Activated CD8-positive, alpha-beta memory T cell treated with anti-CD3 and anti-CD28 coated beads, Interleukin-2, amount 10 ng/mL, durations not matched to agents 7 days and 5 days (primary cell): Measurements from ENCODE around the gene AKT1S1. TPM values are rescaled to one million over a fixed set of nuclear protein-coding genes. Genes with fewer than 3 reads are reported as not detected.

Experiments
- ATAC-seq: fragments of 150-1000 bp; cut with Tn5 transposase; one replicate; pipeline ENCODE4 v1.10.0; 2021; ENCODE audit warnings: moderate library complexity
- CTCF ChIA-PET: fragments of 350-600 bp; sonication (Branson Sonifier 250); formaldehyde crosslinking; loops from one replicate; lab custom pipeline; 2021; ENCODE audit warnings: antibody characterized with exemption; lab: Charles Lee
- DNase-seq: peaks from one replicate; pipeline ENCODE4 v3.0.0-alpha.2; 2020
- H3K27ac Mint-ChIP-seq: one replicate; pipeline ENCODE4 v1.8.0; 2021; ENCODE audit warnings: mild to moderate bottlenecking, mixed read lengths
- H3K27me3 Mint-ChIP-seq: one replicate; pipeline ENCODE4 v1.8.0; 2021; ENCODE audit warnings: mixed read lengths
- H3K36me3 Mint-ChIP-seq: one replicate; pipeline ENCODE4 v1.8.0; 2021; ENCODE audit warnings: mild to moderate bottlenecking, mixed read lengths
- H3K4me1 Mint-ChIP-seq: one replicate; pipeline ENCODE4 v1.8.0; 2021; ENCODE audit warnings: mixed read lengths
- H3K4me3 Mint-ChIP-seq: one replicate; pipeline ENCODE4 v1.8.0; 2021; ENCODE audit warnings: mild to moderate bottlenecking, moderate library complexity, mixed read lengths
- H3K9me3 Mint-ChIP-seq: one replicate; pipeline ENCODE4 v1.8.0; 2022; ENCODE audit warnings: low read depth, mixed read lengths
- total RNA-seq, 2 experiments: library from RNA; stranded (reverse); gene quantifications; one replicate each; pipeline ENCODE4 v1.2.3, GENCODE V29; 2021

Gene AKT1S1
- total RNA-seq, 2 experiments from 2014 or later, result 13.4 to 21.2 TPM

- Mint-ChIP-seq H3K36me3 (peaks cover 24% of the 10 kb centered on the region), H3K27me3 (no peaks in the 10 kb centered on the region), H3K27ac (no peak overlapping the region), H3K9me3 (no peaks in the 10 kb centered on the region), H3K4me1 (peaks cover 35% of the 10 kb centered on the region), H3K4me3 (no peak overlapping the region)
- DNase-seq (no peak), ATAC-seq (no peak)
- CTCF ChIA-PET, result interaction anchor here (1.0 to 1.2 kb wide), 2 partner anchors 9 to 13 kb away, joined by 3 to 4 read pairs; partner anchors contain the start of gene PTOV1
These were observed 13.8 kb downstream of the AKT1S1 start for GRCh38 chr19:49863254-49863934.

GRCh38 chr19:49862391-49863253 lies 14.5 kb downstream of the AKT1S1 start:
- CTCF ChIA-PET, result interaction anchor here (1.2 kb wide), 1 partner anchor 12 kb away, joined by 4 read pairs; the partner anchor contains the start of gene PTOV1
- peaks cover 27% of the 10 kb centered on the region for H3K4me1 Mint-ChIP-seq
- no peaks in the 10 kb centered on the region for H3K27me3 Mint-ChIP-seq
- no peak overlapping the region for H3K27ac Mint-ChIP-seq
- ATAC-seq, result no peak
- no peaks in the 10 kb centered on the region for H3K9me3 Mint-ChIP-seq
- no peak overlapping the region for H3K4me3 Mint-ChIP-seq
- peaks cover 24% of the 10 kb centered on the region for H3K36me3 Mint-ChIP-seq
- no peak for DNase-seq

- no peak overlapping the region for H3K27ac Mint-ChIP-seq
- H3K4me3 Mint-ChIP-seq, result no peak overlapping the region
- H3K4me1 Mint-ChIP-seq, result peaks cover 22% of the 10 kb centered on the region
- ATAC-seq (no peak), DNase-seq (no peak)
- no peaks in the 10 kb centered on the region for H3K9me3 Mint-ChIP-seq
- no peaks in the 10 kb centered on the region for H3K27me3 Mint-ChIP-seq
- H3K36me3 Mint-ChIP-seq, result peaks cover 24% of the 10 kb centered on the region
- CTCF ChIA-PET, result interaction anchor here (1.2 kb wide), 1 partner anchor 11 kb away, joined by 4 read pairs; the partner anchor contains the start of gene PTOV1
These were observed 15.4 kb downstream of the AKT1S1 start for GRCh38 chr19:49861541-49862378.

GRCh38 chr19:49861107-49861506 lies 16.0 kb downstream of the AKT1S1 start:
- ATAC-seq (no peak), DNase-seq (no peak)
- CTCF ChIA-PET, result interaction anchor here (1.0 kb wide), 1 partner anchor 11 kb away, joined by 3 read pairs; no protein-coding TSS in a partner anchor
- Mint-ChIP-seq H3K27ac (no peak overlapping the region), H3K9me3 (no peaks in the 10 kb centered on the region), H3K4me3 (no peak overlapping the region), H3K27me3 (no peaks in the 10 kb centered on the region), H3K4me1 (peaks cover 16% of the 10 kb centered on the region), H3K36me3 (peaks cover 22% of the 10 kb centered on the region)

- peaks cover 11% of the 10 kb centered on the region for H3K4me1 Mint-ChIP-seq
These were observed 16.6 kb downstream of the AKT1S1 start for GRCh38 chr19:49860336-49861102.

GRCh38 chr19:49859682-49860335 lies 17.3 kb downstream of the AKT1S1 start:
- Mint-ChIP-seq H3K27ac (no peak overlapping the region), H3K27me3 (no peaks in the 10 kb centered on the region), H3K4me1 (peaks cover 6% of the 10 kb centered on the region), H3K4me3 (no peak overlapping the region), H3K9me3 (no peaks in the 10 kb centered on the region), H3K36me3 (peaks cover 15% of the 10 kb centered on the region)
- CTCF ChIA-PET, result interaction anchor here (1.0 kb wide), 1 partner anchor 9 kb away, joined by 3 read pairs; no protein-coding TSS in a partner anchor
- ATAC-seq (no peak), DNase-seq (no peak)

More at GRCh38 chr19:49860336-49861102, 16.6 kb downstream of the AKT1S1 start:
- no peaks in the 10 kb centered on the region for H3K27me3 Mint-ChIP-seq
- no peaks in the 10 kb centered on the region for H3K9me3 Mint-ChIP-seq
- no peak for ATAC-seq
- no peak overlapping the region for H3K27ac Mint-ChIP-seq
- DNase-seq, result no peak
- no peak overlapping the region for H3K4me3 Mint-ChIP-seq
- peaks cover 18% of the 10 kb centered on the region for H3K36me3 Mint-ChIP-seq
- CTCF ChIA-PET, result interaction anchor here (1.0 kb wide), 1 partner anchor 10 kb away, joined by 3 read pairs; no protein-coding TSS in a partner anchor

GRCh38 chr19:49858088-49858985 lies 18.8 kb downstream of the AKT1S1 start:
- peaks cover 7% of the 10 kb centered on the region for H3K36me3 Mint-ChIP-seq
- CTCF ChIA-PET, result no interaction called here
- H3K9me3 Mint-ChIP-seq, result no peaks in the 10 kb centered on the region
- peaks cover 3% of the 10 kb centered on the region for H3K4me1 Mint-ChIP-seq
- DNase-seq, result no peak
- H3K27ac Mint-ChIP-seq, result no peak overlapping the region
- H3K4me3 Mint-ChIP-seq, result no peak overlapping the region
- no peaks in the 10 kb centered on the region for H3K27me3 Mint-ChIP-seq
- no peak for ATAC-seq

GRCh38 chr19:49857838-49858087 lies 19.4 kb downstream of the AKT1S1 start:
- no peak overlapping the region for H3K27ac Mint-ChIP-seq
- H3K9me3 Mint-ChIP-seq, result no peaks in the 10 kb centered on the region
- peaks cover under 1% of the 10 kb centered on the region for H3K27me3 Mint-ChIP-seq
- no peak for DNase-seq
- CTCF ChIA-PET, result no interaction called here
- H3K36me3 Mint-ChIP-seq, result peaks cover 4% of the 10 kb centered on the region
- H3K4me1 Mint-ChIP-seq, result peaks cover 4% of the 10 kb centered on the region
- no peak for ATAC-seq
- no peak overlapping the region for H3K4me3 Mint-ChIP-seq

GRCh38 chr19:49857061-49857837 lies 19.9 kb downstream of the AKT1S1 start:
- ATAC-seq (no peak), DNase-seq (no peak)
- H3K4me3 Mint-ChIP-seq, result no peak overlapping the region
- H3K27ac Mint-ChIP-seq, result no peak overlapping the region
- H3K9me3 Mint-ChIP-seq, result no peaks in the 10 kb centered on the region
- H3K27me3 Mint-ChIP-seq, result peaks cover 6% of the 10 kb centered on the region
- H3K4me1 Mint-ChIP-seq, result peaks cover 9% of the 10 kb centered on the region
- H3K36me3 Mint-ChIP-seq, result peaks cover 4% of the 10 kb centered on the region
- CTCF ChIA-PET, result no interaction called here

- H3K4me3 Mint-ChIP-seq, result no peak overlapping the region
- H3K27me3 Mint-ChIP-seq, result peaks cover 8% of the 10 kb centered on the region
- DNase-seq (no peak), ATAC-seq (no peak)
- no peak overlapping the region for H3K27ac Mint-ChIP-seq
- H3K9me3 Mint-ChIP-seq, result no peaks in the 10 kb centered on the region
- CTCF ChIA-PET, result no interaction called here
- peaks cover 14% of the 10 kb centered on the region for H3K4me1 Mint-ChIP-seq
- peaks cover 4% of the 10 kb centered on the region for H3K36me3 Mint-ChIP-seq
These were observed 20.6 kb downstream of the AKT1S1 start for GRCh38 chr19:49856574-49857021.
